Stimulated activated CD4-positive, alpha-beta T cell treated with anti-CD3 and anti-CD28 coated beads, Interleukin-2, amount 100 ng/mL, for 48 hours (primary cell): ENCODE results near the gene ELMO1.

Experiments used
- DNase-seq, 2 donors: peaks; one replicate each; pipeline ENCODE4 v3.0.0-alpha.2; 2020

Gene ELMO1

GRCh38 chr7:37365405-37365804 is 83.3 kb downstream of the ELMO1 start:
- DNase-seq: no peak

GRCh38 chr7:37364856-37365255 is 83.8 kb downstream of the ELMO1 start:
- no peak for DNase-seq

GRCh38 chr7:37363536-37364491 is 84.8 kb downstream of the ELMO1 start:
- DNase-seq: no peak

- no peak for DNase-seq
These were observed 85.9 kb downstream of the ELMO1 start for GRCh38 chr7:37362802-37363201.

GRCh38 chr7:37360484-37360883 is 88.2 kb downstream of the ELMO1 start:
- no peak for DNase-seq

GRCh38 chr7:37359662-37360444 is 88.8 kb downstream of the ELMO1 start:
- no peak for DNase-seq

- DNase-seq: no peak
These were observed 89.5 kb downstream of the ELMO1 start for GRCh38 chr7:37359180-37359579.

GRCh38 chr7:37357637-37357996 is 91.0 kb downstream of the ELMO1 start:
- DNase-seq: no peak

GRCh38 chr7:37356911-37357636 is 91.6 kb downstream of the ELMO1 start:
- no peak for DNase-seq

- peak in 1 of 2 donors; percentile 44 for DNase-seq
These were observed 94.0 kb downstream of the ELMO1 start for GRCh38 chr7:37354656-37355131.

- no peak for DNase-seq
These were observed 94.6 kb downstream of the ELMO1 start for GRCh38 chr7:37353949-37354655.

- peak in 1 of 2 donors; percentile 61 for DNase-seq
These were observed 95.4 kb downstream of the ELMO1 start for GRCh38 chr7:37352974-37353948.

- no peak for DNase-seq
These were observed 96.3 kb downstream of the ELMO1 start for GRCh38 chr7:37352251-37352880.

GRCh38 chr7:37351716-37352115 is 96.9 kb downstream of the ELMO1 start:
- no peak for DNase-seq

GRCh38 chr7:37349979-37350590 is 98.6 kb downstream of the ELMO1 start:
- DNase-seq: no peak

GRCh38 chr7:37348982-37349381 is 99.7 kb downstream of the ELMO1 start:
- no peak for DNase-seq

- no peak for DNase-seq
These were observed 101.9 kb downstream of the ELMO1 start for GRCh38 chr7:37346761-37347160.

GRCh38 chr7:37344886-37345579 is 103.6 kb downstream of the ELMO1 start:
- DNase-seq: no peak

GRCh38 chr7:37342688-37343471 is 105.8 kb downstream of the ELMO1 start:
- DNase-seq: peak; percentile 48 to 58
